ENCODE results near the gene CBFA2T3.

CBFA2T3 gene

GRCh38 chr16:88869673-88869980 lies 107.4 kb downstream of the CBFA2T3 start:
- DNase-seq = no peak

GRCh38 chr16:88868974-88869672 lies 107.9 kb downstream of the CBFA2T3 start:
- DNase-seq = no peak

GRCh38 chr16:88867581-88868246 lies 109.3 kb downstream of the CBFA2T3 start:
- no peak for DNase-seq

- no peak for DNase-seq
These were observed 110.7 kb downstream of the CBFA2T3 start, which contains the start of gene PABPN1L for GRCh38 chr16:88866151-88866920. Gene PABPN1L (minus strand): TSS chr16:88866660. CDS start chr16:88866606, 54 bp downstream.

- DNase-seq = no peak
These were observed 111.3 kb downstream of the CBFA2T3 start for GRCh38 chr16:88865742-88866141.

- DNase-seq = no peak
These were observed 111.7 kb downstream of the CBFA2T3 start for GRCh38 chr16:88865310-88865709.

- no peak for DNase-seq
These were observed 112.5 kb downstream of the CBFA2T3 start for GRCh38 chr16:88864521-88864920.

GRCh38 chr16:88864099-88864498 lies 112.9 kb downstream of the CBFA2T3 start:
- DNase-seq = no peak

- DNase-seq = no peak
These were observed 113.6 kb downstream of the CBFA2T3 start for GRCh38 chr16:88863426-88863825.

GRCh38 chr16:88862968-88863367 lies 114.0 kb downstream of the CBFA2T3 start:
- DNase-seq = no peak

GRCh38 chr16:88861359-88861758 lies 115.6 kb downstream of the CBFA2T3 start:
- no peak for DNase-seq

- no peak for DNase-seq
These were observed 117.5 kb downstream of the CBFA2T3 start for GRCh38 chr16:88859381-88860091.

GRCh38 chr16:88857728-88858339 lies 119.2 kb downstream of the CBFA2T3 start:
- DNase-seq = peak; percentile 77

- peak; percentile 99 for DNase-seq
These were observed 119.9 kb downstream of the CBFA2T3 start, which contains the start of the genes GALNS and TRAPPC2L for GRCh38 chr16:88856828-88857727. Gene GALNS (minus strand): TSS chr16:88856947. CDS start chr16:88856877, 70 bp downstream. Gene TRAPPC2L (plus strand): TSS chr16:88857127. CDS start chr16:88857151, 24 bp downstream.

GRCh38 chr16:88856122-88856827 lies 120.7 kb downstream of the CBFA2T3 start:
- DNase-seq = no peak

GRCh38 chr16:88855736-88856121 lies 121.3 kb downstream of the CBFA2T3 start:
- no peak for DNase-seq

GRCh38 chr16:88855176-88855575 lies 121.8 kb downstream of the CBFA2T3 start:
- DNase-seq = no peak

GRCh38 chr16:88854306-88855111 lies 122.5 kb downstream of the CBFA2T3 start:
- DNase-seq = no peak

- no peak for DNase-seq
These were observed 123.6 kb downstream of the CBFA2T3 start for GRCh38 chr16:88853325-88853941.

Measured in midbrain (tissue), 1 donor.